ENCODE results near the gene CAMTA1. TPM values are rescaled to one million over a fixed set of nuclear protein-coding genes. Genes with fewer than 3 reads are reported as not detected.

CAMTA1 gene
- total and polyA plus RNA-seq, 9 of the 15 experiments (the other 6 are each of a cell fraction or from before 2014, with no cell fraction given) = 43.9 to 161 (median 65.9) TPM

DNA sequence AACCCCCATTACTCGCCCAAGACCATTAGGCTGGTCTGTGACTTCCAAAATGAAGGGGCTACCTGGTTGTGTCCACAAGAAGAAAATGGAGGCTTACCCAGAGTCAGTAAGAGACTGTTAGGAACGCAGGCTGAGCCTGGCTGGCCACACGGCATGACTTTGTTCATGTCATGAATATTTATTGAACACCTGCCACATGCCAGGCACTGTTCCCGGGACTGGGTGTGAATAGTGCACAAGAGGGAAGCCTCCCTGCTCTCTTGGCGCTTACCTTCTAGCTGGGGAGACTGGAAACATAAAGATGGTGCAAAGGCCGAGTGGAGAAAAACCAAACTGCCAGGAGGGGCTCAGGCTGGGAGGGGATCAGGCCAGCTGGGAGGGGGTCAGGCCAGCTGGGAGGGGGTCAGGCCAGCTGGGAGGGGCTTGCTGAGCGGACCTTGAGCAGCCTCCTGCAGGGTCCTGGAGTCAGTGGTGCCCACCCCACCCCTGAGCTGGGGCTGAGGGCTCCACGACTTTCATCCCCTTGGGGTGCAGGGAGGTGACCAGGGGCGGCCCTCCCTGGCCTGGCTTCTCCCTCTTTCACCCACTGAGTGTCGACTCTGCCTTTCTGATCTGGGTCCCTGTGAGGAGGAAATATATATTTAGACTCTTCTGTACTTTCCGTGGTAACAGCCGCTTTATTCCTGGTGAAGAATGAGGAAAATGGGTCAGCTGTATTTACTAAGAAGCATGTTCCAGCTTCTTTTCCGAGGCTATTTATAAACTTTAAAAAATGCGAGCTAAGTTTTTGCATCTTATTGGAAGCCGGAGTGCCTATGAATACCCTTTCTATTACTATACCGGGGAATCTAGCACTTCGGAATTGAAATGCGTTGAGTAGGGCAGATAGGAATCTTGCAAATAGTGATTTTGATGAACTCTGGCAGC lies 139.0 kb downstream of the CAMTA1 start:
- CTCF ChIA-PET (ENCODE audit: low intra/inter-chr PET ratio) = interaction anchor here (0.7 kb wide), 1 partner anchor 447 kb away, joined by 3 read pairs; no protein-coding TSS in a partner anchor
- Histone ChIP-seq H3K4me3 (no peak overlapping the region), H4K20me1 (replicated peaks; ENCODE audit: control insufficient read depth, insufficient read depth, low read length) (no peaks in the 10 kb centered on the region), H3K4me2 (ENCODE audit: insufficient read depth, low read length) (no peak overlapping the region), H3K36me3 (ENCODE audit: control insufficient read depth, insufficient read depth, low read length) (no peaks in the 10 kb centered on the region), H3K27ac (ENCODE audit: extremely low read depth, low read depth, low read length) (no peak overlapping the region), H3K4me1 (replicated peaks in 1 of 2; ENCODE audit: control insufficient read depth in 2 of 2, insufficient read depth in 2 of 2, low read length in 2 of 2) (no peaks in the 10 kb centered on the region; a peak in 1 of 5 replicates), H3K9me3 (replicated peaks; ENCODE audit: control insufficient read depth, insufficient read depth, low read depth, low read length) (no peaks in the 10 kb centered on the region), H3K9me1 (ENCODE audit: control insufficient read depth, insufficient read depth, low read length) (no peaks in the 10 kb centered on the region), H2AFZ (ENCODE audit: low read depth, low read length) (no peak overlapping the region), H3K9ac (ENCODE audit: insufficient read depth in 1 of 2, low read depth in 2 of 2, low read length in 2 of 2) (no peak overlapping the region), H3K79me2 (ENCODE audit: control insufficient read depth, insufficient read depth, low read length) (no peaks in the 10 kb centered on the region), H3K27me3 (ENCODE audit: control insufficient read depth in 2 of 2, insufficient read depth in 2 of 2, low read length in 2 of 2) (peaks cover 12 to 50% of the 10 kb centered on the region in 2 experiments; a peak in 3 of 5 replicates)
- POLR2A ChIA-PET = interaction anchor here (0.8 to 1.3 kb wide), 2 partner anchors 11 to 284 kb away, joined by 4 to 7 read pairs; no protein-coding TSS in a partner anchor
- intact Hi-C loops (cut with micrococcal nuclease) (no loop called here), in situ Hi-C loops (cut with MboI) (no loop called here)
- FAIRE-seq = no peak
- WGBS (ENCODE audit: insufficient coverage, low coverage, missing lambda C conversion rate) = 2% methylated on average over 18 of the region's 18 CpGs
- no TSS peak for BruUV-seq (replicated peaks)
- TF ChIP-seq MIER1 (IDR thresholded peaks at IDR 0.05; ENCODE audit: low read depth) (no peak), ZC3H11A (IDR thresholded peaks at IDR 0.05; ENCODE audit: low read depth, low read length) (no peak), DMBX1 (CRISPR knock-in tag; IDR thresholded peaks at IDR 0.05; ENCODE audit: borderline replicate concordance) (no peak)
- TF ChIP-seq, protein P1, sequence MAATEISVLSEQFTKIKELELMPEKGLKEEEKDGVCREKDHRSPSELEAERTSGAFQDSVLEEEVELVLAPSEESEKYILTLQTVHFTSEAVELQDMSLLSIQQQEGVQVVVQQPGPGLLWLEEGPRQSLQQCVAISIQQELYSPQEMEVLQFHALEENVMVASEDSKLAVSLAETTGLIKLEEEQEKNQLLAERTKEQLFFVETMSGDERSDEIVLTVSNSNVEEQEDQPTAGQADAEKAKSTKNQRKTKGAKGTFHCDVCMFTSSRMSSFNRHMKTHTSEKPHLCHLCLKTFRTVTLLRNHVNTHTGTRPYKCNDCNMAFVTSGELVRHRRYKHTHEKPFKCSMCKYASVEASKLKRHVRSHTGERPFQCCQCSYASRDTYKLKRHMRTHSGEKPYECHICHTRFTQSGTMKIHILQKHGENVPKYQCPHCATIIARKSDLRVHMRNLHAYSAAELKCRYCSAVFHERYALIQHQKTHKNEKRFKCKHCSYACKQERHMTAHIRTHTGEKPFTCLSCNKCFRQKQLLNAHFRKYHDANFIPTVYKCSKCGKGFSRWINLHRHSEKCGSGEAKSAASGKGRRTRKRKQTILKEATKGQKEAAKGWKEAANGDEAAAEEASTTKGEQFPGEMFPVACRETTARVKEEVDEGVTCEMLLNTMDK (IDR thresholded peaks at IDR 0.05; ENCODE audit: borderline replicate concordance, insufficient read depth, low read depth, low read length, poor library complexity, severe bottlenecking) = no peak
- TF ChIP-seq, protein P2, sequence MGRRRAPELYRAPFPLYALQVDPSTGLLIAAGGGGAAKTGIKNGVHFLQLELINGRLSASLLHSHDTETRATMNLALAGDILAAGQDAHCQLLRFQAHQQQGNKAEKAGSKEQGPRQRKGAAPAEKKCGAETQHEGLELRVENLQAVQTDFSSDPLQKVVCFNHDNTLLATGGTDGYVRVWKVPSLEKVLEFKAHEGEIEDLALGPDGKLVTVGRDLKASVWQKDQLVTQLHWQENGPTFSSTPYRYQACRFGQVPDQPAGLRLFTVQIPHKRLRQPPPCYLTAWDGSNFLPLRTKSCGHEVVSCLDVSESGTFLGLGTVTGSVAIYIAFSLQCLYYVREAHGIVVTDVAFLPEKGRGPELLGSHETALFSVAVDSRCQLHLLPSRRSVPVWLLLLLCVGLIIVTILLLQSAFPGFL (CRISPR knock-in tag; IDR thresholded peaks at IDR 0.05) = no peak
- ATAC-seq = no peak
- DNase-seq (ENCODE audit: extremely low read depth in 1 of 4, low spot score in 3 of 4) = no peak
